ENCODE results near the gene DHRS3.

The DHRS3 gene

GRCh38 chr1:12553963-12554362 lies 64.0 kb downstream of the DHRS3 start:
- no peak for DNase-seq (ENCODE audit: low read depth in 2 of 2)

- DNase-seq (ENCODE audit: low read depth in 2 of 2) = no peak
Observed at GRCh38 chr1:12552951-12553921, 64.8 kb downstream of the DHRS3 start.

GRCh38 chr1:12552111-12552888 lies 65.7 kb downstream of the DHRS3 start:
- no peak for DNase-seq (ENCODE audit: low read depth in 2 of 2)

GRCh38 chr1:12551584-12551983 lies 66.4 kb downstream of the DHRS3 start:
- DNase-seq (ENCODE audit: low read depth in 2 of 2) = no peak

GRCh38 chr1:12549460-12550349 lies 68.3 kb downstream of the DHRS3 start:
- DNase-seq (ENCODE audit: low read depth in 2 of 2) = peak in 1 of 2 donors; percentile 6

- no peak for DNase-seq (ENCODE audit: low read depth in 2 of 2)
Observed at GRCh38 chr1:12548973-12549459, 69.0 kb downstream of the DHRS3 start.

GRCh38 chr1:12548279-12548972 lies 69.6 kb downstream of the DHRS3 start:
- DNase-seq (ENCODE audit: low read depth in 2 of 2) = no peak

- no peak for DNase-seq (ENCODE audit: low read depth in 2 of 2)
Observed at GRCh38 chr1:12547586-12548225, 70.3 kb downstream of the DHRS3 start.

GRCh38 chr1:12546771-12547585 lies 71.0 kb downstream of the DHRS3 start:
- DNase-seq (ENCODE audit: low read depth in 2 of 2) = no peak

GRCh38 chr1:12544992-12545391 lies 73.0 kb downstream of the DHRS3 start:
- DNase-seq (ENCODE audit: low read depth in 2 of 2) = no peak

GRCh38 chr1:12544357-12544756 lies 73.7 kb downstream of the DHRS3 start:
- no peak for DNase-seq (ENCODE audit: low read depth in 2 of 2)

- no peak for DNase-seq (ENCODE audit: low read depth in 2 of 2)
Observed at GRCh38 chr1:12543740-12544154, 74.3 kb downstream of the DHRS3 start.

GRCh38 chr1:12542616-12543592 lies 75.1 kb downstream of the DHRS3 start:
- no peak for DNase-seq (ENCODE audit: low read depth in 2 of 2)

GRCh38 chr1:12542138-12542465 lies 75.9 kb downstream of the DHRS3 start:
- no peak for DNase-seq (ENCODE audit: low read depth in 2 of 2)

- DNase-seq (ENCODE audit: low read depth in 2 of 2) = no peak
Observed at GRCh38 chr1:12541274-12542137, 76.5 kb downstream of the DHRS3 start.

- no peak for DNase-seq (ENCODE audit: low read depth in 2 of 2)
Observed at GRCh38 chr1:12540580-12541273, 77.3 kb downstream of the DHRS3 start.
